HG02588 (cell line): ENCODE measurements around the gene OR2T5.
A peak's percentile ranks its signal among the peaks of the same experiment; 100 is the strongest.
"Not testable (repeated sequence)": the region's sequence is repeated elsewhere in the genome, so short reads cannot be mapped to it uniquely, and the experiment has no call there.

Experiments used
- ATAC-seq: cut with Tn5 transposase; IDR thresholded peaks from one replicate; pipeline ENCODE4 v1.9.1; 2021; ENCODE audit warnings: mild to moderate bottlenecking, moderate library complexity; ENCODE audit not compliant: unreplicated experiment

OR2T5 gene, protein sequence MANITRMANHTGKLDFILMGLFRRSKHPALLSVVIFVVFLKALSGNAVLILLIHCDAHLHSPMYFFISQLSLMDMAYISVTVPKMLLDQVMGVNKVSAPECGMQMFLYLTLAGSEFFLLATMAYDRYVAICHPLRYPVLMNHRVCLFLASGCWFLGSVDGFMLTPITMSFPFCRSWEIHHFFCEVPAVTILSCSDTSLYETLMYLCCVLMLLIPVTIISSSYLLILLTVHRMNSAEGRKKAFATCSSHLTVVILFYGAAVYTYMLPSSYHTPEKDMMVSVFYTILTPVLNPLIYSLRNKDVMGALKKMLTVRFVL

DNA sequence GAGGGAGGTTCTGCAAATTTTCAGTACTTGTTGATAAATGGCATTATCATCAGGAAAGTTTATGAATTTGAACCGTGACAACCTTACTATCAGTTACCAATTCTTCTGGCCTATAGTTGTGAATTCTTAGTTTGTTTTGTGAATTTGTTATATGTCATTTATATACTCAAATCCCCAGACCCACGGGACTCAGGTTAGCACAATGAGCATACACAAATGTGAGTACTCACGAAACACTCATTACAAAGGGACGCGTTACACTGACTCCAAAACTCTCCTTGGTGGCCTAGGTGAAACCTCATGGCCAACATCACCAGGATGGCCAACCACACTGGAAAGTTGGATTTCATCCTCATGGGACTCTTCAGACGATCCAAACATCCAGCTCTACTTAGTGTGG lies at the start of gene OR2T5:
Gene OR2T5 (plus strand): TSS at position 301 of the 400 bp plus-strand sequence. CDS start 0 bp downstream, at position 301.
- not testable (repeated sequence) for ATAC-seq

DNA sequence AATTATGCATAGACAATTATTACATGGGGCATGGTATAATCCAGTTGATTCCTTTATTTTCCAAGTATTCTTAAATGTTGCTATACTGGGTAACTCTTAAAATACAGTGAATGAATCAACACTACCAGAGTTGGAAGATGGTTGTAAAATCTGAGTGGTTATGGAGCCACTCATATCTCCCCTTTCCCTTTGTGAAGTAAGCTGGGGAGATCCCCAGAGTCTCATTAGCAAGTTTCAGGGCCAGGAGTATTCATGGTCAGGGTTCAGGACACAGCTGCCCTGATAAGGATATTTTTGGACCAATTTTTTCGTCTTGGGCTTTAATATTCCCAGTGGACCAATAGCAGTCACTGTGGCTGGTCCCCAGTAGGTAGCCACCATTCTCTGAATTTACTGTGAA lies 49.7 kb upstream of the OR2T5 start:
- ATAC-seq, result not testable (repeated sequence)

DNA sequence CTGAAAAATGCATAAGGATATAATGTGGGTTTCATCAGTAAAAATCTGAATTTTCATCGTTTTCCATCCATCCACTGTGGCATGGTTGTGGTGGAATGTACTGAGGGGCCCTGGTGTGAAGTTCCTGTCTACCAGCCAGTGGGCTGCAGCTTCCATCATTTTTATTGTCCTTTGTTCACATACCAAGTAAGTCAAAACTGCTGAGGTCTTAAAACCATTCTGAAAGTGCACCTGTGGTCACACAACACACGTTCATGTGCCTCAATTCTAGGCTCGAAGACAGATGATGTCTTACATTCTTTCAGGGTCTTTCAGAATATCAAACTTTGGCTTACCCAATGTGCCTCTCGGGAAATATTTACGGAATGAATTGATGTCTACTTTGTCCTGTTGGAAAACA lies 49.1 kb upstream of the OR2T5 start:
- ATAC-seq, result not testable (repeated sequence)

DNA sequence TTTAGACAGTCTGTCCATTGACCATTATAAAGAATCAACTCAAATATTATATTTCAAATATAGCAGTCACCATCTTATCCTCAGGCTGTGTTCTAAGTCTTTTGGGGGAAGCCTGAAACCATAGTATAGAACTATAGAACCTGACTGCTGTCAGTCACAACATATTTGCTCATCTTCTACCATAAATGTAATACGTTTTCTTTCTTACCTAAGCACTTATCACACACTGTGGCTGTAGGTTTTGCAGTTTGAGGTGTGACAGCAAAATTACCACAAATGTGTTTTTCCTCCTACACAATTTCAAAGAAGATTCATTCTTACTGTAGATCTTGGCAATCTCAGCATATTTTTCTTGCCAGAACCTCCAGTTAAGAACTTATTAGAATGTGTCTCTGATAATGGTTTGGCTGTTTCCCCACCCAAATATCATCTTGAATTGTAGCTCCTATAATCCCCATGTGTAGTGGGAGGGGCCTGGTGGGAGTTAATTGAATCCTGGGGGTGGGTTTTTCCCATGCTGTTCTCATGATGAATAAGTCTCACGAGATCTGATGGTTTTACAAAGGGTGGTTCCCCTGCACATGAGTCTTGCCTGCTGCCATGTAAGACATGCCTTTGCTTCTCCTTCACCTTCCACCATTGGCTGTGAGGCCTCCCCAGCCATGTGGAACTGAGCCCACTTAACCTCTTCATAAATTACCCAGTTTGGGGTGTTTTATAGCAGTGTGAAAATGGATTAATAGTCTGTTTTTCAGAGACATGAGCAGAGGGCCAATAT lies 45.7 kb upstream of the OR2T5 start:
- not testable (repeated sequence) for ATAC-seq

DNA sequence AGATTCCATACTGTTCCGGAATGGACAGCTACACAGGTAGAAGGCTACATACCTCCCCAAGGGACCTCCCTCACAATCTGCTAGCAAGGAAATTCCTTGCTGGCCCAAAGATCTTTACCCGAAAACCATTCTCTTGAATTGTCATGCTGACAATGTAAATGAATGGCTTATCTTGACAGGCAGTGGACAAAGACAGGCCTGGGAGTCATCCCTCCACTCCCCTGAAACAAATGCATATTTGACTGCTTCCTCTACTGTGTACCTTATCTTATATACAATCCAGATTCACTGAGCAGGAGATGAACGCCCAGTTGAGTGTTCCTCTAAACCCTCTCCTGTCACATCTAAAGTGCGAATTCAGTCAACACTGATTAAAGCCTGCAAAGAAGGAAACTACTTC lies 43.8 kb upstream of the OR2T5 start:
- ATAC-seq, result not testable (repeated sequence)

DNA sequence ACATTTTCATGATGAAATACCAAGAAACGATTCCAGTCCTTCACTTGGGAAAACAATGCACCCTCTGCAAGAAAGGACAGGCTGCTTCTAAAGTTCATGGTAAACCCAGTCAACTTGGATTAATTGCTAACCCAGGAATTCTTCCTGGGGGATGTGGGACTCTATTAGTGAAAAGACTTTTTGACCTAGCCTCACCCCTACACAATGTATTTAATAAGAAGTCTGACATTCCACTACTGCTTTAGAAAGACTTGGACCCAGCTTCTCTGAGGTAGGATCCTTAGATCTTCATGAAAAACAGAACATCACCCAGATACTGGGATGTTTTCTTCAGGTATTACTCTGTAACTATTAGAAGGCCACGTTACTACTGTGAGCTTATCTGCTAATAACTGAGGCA lies 43.0 kb upstream of the OR2T5 start, which contains the start of gene OR2T2:
Gene OR2T2 (plus strand): TSS at position 239 of the 400 bp plus-strand sequence. CDS start 7,161 bp downstream, outside the sequence.
- ATAC-seq, result not testable (repeated sequence)

DNA sequence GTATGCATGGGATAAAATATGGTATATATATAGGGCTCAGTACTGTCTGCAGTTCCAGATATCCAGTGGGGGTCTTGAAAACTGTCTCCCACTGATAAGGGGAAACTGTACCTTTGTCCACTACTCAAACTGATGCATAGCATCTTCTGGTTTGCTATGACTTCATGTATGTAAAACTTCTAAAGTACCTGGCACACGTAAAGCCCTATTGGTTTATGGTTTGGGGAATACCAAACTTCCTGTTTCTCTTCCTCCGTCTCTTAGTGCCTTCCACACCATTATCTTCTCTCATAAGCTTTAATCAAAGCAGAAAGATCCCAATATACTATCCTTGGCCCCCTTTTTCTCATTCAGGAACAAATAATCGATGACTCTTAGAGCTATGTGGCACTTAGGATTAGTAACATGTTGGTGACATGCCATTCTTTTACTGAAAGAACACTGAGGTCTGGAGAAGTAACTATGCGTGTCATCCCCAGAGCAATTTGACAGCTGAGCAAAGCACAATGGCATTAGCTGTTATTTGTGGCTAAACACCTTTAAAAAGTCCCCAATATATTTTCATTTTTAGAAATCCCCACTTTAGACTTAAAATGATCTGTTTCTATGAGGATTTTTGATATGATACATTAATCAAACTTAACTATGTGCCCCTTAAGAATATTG lies 39.8 kb upstream of the OR2T5 start:
- ATAC-seq, result peak; percentile 61

DNA sequence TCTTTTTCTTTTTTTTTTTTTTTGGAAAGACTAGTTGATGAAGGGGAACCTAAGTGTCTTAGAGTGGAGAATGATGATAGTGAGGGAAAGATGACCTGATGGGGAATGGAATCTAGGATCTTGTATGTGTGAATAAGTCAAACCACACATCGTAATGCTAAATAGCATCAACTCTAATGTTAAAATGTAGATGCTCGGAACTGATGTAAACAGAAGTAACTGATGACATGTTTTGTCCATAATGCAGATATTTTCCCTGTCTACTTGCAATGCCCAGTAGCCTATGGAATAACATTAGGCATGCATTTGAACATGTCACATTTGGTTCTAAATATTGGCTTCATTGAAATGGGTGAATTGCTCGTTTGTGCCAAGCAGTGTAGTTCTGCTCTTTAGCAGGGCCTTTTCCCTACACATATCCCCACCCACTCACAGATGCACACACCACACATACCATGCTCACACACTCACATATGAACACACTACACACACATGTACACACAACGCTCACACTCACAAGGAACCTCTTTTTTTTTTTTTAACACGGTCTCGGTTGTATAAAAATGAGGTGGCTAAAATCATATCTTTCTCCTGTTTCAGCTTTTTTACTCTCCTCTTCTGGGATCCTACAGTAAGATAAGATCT lies 38.4 kb upstream of the OR2T5 start:
- not testable (repeated sequence) for ATAC-seq

DNA sequence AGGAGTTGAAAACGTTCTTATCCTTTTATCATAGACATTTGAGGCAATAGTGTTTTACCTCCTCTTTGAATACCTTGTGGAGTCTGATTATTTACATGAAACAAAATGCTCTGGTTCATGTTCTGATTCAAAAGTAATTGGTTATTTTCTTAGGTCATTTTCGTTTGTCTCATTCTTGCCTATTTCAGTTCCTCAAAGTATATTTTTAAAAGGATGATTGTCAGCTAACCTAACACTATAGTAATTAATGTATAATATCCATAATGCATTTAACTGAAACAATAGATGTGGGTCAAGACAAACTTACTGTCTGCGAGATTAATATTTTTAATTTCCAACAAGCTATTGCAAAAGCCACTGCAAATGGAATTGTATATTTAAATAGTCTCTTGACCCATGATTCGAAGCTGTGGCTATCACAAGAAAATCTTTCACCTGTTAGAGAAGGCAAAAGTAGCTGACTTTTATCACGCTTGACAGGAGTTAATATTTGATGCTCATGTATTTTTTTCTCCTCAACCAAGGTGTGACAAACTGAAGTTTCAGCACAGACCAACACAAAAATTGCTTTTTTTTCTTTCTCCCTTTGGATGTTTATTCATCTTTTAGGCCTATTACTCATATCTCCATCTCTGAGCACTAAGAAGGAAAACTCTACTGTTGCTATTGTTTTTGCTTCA lies 37.8 kb upstream of the OR2T5 start:
- peak; percentile 56 for ATAC-seq

DNA sequence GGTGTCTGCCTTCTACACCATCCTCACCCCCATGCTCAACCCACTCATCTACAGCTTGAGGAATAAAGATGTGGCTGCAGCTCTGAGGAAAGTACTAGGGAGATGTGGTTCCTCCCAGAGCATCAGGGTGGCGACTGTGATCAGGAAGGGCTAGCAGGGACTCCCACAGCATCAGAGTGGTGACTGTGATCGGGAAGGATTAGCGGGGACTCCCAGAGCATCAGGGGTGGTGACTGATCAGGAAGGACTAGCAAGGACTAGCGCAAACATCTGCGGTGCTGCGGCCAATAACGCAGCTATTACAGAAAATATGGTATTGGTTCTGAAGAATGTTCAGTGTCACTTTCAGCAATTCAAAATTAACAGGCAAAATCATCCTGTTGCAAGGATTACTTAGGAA lies 34.8 kb upstream of the OR2T5 start:
- not testable (repeated sequence) for ATAC-seq

DNA sequence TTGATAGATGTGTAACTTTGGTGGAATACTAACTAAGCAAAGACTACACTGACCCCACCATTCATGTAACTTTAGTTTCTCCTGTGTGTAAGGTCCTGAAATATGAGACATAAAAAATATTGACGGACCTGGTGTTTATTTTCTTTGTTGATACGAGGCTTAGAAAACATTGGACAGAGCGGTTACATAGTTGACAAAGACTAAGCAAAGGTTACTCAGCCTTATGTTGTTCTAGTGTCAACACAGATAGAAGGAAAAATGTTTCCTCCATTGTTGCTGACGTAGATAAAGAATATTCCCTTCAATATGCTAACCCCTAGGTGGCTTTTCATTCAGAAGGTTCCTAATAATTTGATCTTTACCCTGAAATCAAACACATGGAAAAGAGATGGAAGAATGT lies 33.3 kb upstream of the OR2T5 start:
- ATAC-seq, result not testable (repeated sequence)

DNA sequence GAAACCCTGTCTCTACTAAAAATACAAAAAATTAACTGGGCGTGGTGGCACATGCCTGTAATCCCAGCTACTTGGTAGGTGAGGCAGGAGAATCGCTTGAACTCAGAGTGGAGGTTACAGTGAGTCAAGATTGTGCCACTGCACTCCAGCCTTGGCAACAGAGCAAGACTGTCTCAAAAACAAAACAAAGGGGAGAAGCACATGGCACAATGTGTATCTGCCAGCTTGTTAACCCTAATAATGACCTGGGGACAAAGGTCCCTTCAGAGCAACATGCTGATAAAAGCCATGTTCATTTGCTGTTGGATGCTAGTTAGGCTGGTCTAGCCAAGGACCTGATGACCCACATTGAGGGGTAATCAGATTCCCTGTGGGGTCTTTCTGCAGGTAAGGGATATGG lies 31.8 kb upstream of the OR2T5 start:
- not testable (repeated sequence) for ATAC-seq

DNA sequence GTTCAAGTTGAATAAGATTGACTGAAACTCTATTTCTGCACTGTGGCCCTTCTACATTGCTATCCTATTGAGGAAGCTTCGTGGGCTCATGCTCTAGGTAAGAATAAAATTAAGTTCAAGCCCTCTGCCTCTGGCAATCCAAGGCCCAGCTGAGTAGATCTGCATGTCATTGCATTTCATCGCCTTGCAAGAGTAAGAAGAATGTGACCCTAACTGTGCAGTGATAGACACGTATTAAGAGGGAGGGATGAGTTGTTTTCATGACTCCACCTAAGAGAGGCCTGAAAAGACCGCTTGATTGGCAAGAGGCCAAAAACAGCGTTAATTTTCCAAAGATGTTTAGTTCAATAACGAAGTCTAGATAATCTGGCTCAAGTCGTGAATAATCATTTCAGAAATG lies 29.3 kb upstream of the OR2T5 start:
- not testable (repeated sequence) for ATAC-seq

DNA sequence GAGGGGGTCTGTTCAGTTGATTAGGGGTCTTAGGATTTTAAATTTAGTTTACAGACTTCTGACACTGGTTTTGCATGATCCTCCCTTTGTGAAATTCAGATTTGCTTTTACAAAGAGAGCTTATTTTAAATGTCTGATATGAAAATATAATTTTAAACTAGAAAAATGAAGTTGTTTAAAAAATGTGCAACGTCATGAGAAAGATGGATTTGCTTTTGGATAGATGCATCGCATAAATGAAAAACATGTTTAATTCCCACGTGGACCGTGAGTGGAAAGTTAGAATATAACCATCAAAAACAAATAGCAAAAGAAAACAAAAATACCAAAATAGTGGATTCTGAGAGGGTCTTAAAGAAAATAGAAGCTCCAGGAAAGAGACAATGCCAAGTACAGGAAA lies 17.2 kb upstream of the OR2T5 start:
- no peak for ATAC-seq

DNA sequence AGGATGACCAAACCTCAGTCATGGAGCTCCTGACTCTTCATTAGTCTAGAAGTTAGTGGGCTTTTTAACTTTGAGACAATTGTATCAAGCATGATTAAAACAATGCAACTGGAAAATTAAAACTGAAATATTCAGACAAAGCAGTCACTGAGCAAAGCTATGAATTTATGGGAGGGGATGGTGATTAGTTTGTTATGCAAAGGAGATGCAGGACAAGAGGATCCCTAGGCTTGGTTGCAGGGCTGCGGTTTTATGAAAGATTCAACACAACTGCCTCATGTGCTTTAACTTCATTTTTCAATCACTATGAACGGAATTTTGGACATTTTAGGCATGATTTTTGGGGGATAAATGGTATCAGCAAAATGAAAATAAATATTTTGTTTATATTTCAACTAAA lies 16.3 kb upstream of the OR2T5 start:
- ATAC-seq, result not testable (repeated sequence)

DNA sequence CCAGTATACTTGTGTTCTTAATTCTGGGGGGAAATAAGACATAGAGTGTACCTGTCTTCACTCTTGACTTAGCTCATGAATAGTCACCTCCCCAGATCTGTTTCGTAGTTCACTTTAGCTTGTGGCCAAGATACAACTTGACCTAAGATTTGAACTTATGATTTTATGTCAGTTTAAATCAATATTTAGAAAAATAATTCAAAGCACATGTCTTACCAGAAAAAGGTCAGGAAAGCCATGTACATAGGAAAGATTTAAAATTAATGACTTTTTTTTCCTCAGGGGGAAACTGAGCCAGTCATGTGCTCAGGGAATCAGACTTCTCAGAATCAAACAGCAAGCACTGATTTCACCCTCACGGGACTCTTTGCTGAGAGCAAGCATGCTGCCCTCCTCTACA lies 15.3 kb upstream of the OR2T5 start, which contains the start of gene OR2T3:
Gene OR2T3 (plus strand): TSS at position 301 of the 400 bp plus-strand sequence. CDS start 0 bp downstream, at position 301.
- not testable (repeated sequence) for ATAC-seq

DNA sequence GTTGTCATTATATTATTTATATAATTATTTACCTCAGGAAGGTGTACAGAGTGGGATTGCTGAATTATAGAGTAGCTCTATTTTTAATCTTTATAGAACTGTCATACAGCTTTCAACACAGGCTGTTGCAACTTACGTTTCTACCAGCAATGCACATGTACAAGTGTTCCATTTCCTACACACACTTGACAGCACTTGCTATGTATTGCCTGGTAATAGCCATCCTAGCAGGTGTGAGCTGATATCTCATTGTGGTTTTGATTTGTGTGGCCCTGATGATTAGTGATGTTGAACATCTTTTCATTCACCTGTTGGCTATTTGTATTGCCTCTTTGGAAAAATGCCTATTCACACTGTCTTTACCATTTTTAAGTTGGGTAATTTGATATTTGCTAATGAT lies 12.7 kb upstream of the OR2T5 start:
- peak; percentile 35 for ATAC-seq

DNA sequence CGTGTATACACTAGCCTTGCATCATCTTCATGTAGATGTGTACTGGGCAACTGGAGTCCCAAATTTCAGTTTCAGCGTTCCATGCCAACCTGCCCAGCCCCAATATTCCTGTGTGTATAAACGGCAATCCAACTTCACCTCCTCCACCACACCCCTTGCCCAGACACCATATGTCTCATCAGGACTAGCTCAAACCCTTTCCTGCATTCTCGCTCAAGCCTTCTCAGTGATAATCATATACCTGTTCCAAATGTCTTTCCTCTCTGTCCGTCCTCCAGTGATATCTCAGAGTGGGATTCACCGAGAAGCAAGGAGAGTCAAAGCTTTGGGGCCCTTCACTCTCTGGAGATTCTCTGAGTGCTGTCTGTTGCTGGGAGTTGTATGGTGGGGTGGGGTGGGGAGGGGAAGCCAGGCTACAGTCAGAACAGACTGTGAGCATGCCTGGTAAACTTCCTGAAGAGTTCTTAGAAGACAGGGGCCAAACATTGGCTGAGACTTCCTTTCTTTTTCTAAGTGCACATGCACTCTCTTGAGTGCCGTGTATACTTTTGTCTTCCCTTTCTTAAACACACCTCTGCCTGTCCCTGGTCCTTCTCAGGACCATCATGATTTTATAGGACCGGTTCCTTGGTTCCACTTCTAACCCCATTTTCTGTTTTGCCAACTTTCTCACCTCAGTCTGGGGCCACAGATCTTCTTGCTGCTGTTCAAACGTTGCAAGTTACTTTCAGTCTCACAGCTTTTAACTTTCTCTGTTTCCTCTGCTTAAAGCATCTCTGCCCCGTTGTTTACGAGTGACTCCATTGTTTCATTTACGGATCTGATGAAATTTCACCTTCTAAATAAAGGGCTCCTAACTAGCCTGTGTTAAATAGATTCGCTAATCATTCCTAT lies 6.5 kb upstream of the OR2T5 start:
- ATAC-seq, result peak; percentile 89

DNA sequence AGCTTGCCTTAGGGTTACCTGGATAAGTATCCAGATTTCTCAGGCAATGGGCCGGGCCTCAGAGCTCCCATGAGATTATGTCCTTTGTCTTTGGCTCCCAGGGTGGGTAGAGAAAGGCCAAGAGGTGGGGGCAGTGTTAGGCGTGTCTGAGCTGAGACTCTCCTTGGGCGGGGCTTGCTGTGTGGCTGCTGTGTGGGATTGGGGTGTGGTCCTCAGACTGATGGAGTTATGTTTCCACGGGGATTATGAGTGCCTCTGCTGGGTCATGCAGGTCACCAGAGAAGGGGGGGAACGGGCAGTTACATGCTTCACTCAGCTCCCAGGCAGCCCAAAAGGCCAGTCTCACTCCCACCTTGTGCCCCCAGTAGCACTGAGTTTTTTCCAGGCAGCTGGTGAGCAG lies 8.3 kb downstream of the OR2T5 start:
- not testable (repeated sequence) for ATAC-seq
